Mucosa of descending colon (tissue), 3 donors: ENCODE measurements around the gene RXRA. TPM values are rescaled to one million over a fixed set of nuclear protein-coding genes. Genes with fewer than 3 reads are reported as not detected.

ENCODE experiments used
- ATAC-seq: fragments of 200-7000 bp; cut with Tn5 transposase; one replicate; pipeline ENCODE4 v1.9.1; 2020; ENCODE audit warnings: mild to moderate bottlenecking, moderate library complexity
- DNase-seq, 3 donors: peaks; one replicate each; pipeline ENCODE4 v3.0.0-alpha.2; 2020
- H3K36me3 ChIP-seq: fragments of 200-600 bp; one replicate; pipeline ENCODE4 v1.8.0; 2021; ENCODE audit warnings: low read depth, mild to moderate bottlenecking
- H3K4me1 ChIP-seq: fragments of 200-600 bp; one replicate; pipeline ENCODE4 v1.8.0; 2021; ENCODE audit warnings: low read depth, mild to moderate bottlenecking
- H3K4me3 ChIP-seq: fragments of 200-600 bp; one replicate; pipeline ENCODE4 v1.8.0; 2021; ENCODE audit warnings: mild to moderate bottlenecking
- H3K9me3 ChIP-seq: fragments of 200-600 bp; one replicate; pipeline ENCODE4 v1.8.0; 2021; ENCODE audit warnings: mild to moderate bottlenecking
- intact Hi-C, 2 donors: fragments of 100-400 bp; cut with DNase I in 1 of 2; cut with micrococcal nuclease in 1 of 2; formaldehyde crosslinking; loops; one replicate each; pipeline versions ENCODE4 v1.11.0 to v1.11.1; 2022; cut with DNase I, micrococcal nuclease
- total RNA-seq, 3 donors: library from RNA; stranded (reverse); fragmentation: NEBNext Ultra II Directional in 2 of 3; extraction: Animal tissue kit (Norgen Biotek cat#: 25700) in 2 of 3; gene quantifications; one replicate each; pipeline versions ENCODE4 v1.2.1 to v1.2.4, GENCODE V29; 2021 to 2023
- TF ChIP-seq, protein P1 (sequence below): fragments of 200-600 bp; IDR thresholded peaks from one replicate; pipeline ENCODE4 v1.8.0; 2022; ENCODE audit warnings: antibody characterized with exemption, mild to moderate bottlenecking
- donor health status: DM: no; HTN: no; CAD: no; lungs with moderate emphysema.
- donor health status: DM: no; HTN: no; CAD: no.
- donor health status: DM: no; HTN: yes; CAD: no.

RXRA gene
- total RNA-seq, 3 donors from 2014 or later, result 75.2 to 101 (median 85.3) TPM

DNA sequence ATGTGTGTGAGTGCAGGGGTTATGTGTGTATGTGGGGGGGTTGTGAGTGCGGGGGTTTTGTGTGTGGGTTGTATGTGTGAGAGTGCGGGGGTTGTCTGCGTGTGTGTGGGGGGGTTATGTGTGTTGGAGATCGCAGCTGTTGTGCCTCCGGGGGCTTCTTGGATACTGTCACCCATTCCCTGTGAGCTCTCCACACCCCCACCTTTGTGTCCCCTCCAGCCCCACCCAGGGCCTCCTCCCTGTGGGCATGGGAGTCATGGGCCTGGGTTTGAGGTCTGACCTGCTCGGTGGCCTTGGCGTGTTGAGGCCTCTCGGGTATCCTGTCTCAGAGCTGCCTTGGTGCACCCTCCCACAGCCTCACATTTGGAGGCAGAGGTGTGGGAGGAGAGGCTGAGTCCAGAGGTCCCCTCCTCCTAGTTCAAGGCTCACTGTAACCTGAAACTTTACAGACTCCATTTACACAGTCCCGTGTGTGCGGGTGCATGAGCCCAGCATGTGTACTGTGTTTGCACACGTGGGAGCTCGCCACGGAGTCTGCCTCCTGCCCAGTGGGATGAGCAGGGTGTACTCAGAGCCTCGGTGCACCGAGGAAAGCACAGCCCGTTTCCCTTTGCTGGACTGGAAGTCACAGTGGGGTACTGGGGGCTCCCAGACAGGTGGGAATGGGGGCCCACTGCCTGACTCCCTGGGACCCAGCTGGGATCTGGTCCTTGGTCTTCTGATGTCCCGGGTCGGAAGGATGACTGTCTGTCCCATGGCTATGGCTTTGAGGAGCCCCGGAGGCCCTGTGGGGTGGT is 43.4 kb downstream of the RXRA start:
- intact Hi-C loops, result no loop called here

DNA sequence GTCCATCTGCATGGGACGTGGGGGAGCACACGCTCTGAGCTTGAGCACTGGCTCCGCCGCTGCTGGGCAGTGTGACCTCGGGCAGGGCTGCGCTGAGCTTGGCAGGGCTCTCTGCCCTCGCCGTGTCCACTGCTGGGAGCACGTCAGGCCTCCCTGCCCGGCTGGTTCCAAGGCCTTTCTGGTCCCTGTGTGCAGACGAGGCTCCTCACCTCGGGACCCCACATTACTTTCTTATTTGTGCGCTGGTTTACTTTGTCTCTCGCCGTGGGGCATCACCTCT is 43.9 kb downstream of the RXRA start:
- ATAC-seq (no peak), DNase-seq (no peak)
- Histone ChIP-seq H3K9me3 (no peaks in the 10 kb centered on the region), H3K4me3 (no peak overlapping the region), H3K4me1 (peaks cover 56% of the 10 kb centered on the region), H3K36me3 (no peaks in the 10 kb centered on the region)
- TF ChIP-seq, protein P1, sequence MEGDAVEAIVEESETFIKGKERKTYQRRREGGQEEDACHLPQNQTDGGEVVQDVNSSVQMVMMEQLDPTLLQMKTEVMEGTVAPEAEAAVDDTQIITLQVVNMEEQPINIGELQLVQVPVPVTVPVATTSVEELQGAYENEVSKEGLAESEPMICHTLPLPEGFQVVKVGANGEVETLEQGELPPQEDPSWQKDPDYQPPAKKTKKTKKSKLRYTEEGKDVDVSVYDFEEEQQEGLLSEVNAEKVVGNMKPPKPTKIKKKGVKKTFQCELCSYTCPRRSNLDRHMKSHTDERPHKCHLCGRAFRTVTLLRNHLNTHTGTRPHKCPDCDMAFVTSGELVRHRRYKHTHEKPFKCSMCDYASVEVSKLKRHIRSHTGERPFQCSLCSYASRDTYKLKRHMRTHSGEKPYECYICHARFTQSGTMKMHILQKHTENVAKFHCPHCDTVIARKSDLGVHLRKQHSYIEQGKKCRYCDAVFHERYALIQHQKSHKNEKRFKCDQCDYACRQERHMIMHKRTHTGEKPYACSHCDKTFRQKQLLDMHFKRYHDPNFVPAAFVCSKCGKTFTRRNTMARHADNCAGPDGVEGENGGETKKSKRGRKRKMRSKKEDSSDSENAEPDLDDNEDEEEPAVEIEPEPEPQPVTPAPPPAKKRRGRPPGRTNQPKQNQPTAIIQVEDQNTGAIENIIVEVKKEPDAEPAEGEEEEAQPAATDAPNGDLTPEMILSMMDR, result no peak
- intact Hi-C loops, result no loop called here

More for the DNA sequence above, 43.4 kb downstream of the RXRA start:
- no peak for ATAC-seq
- no peaks in the 10 kb centered on the region for H3K36me3 ChIP-seq
- H3K4me3 ChIP-seq, result no peak overlapping the region
- H3K9me3 ChIP-seq, result no peaks in the 10 kb centered on the region
- H3K4me1 ChIP-seq, result peaks cover 56% of the 10 kb centered on the region
- DNase-seq, result no peak
- TF ChIP-seq, protein P1, result no peak

DNA sequence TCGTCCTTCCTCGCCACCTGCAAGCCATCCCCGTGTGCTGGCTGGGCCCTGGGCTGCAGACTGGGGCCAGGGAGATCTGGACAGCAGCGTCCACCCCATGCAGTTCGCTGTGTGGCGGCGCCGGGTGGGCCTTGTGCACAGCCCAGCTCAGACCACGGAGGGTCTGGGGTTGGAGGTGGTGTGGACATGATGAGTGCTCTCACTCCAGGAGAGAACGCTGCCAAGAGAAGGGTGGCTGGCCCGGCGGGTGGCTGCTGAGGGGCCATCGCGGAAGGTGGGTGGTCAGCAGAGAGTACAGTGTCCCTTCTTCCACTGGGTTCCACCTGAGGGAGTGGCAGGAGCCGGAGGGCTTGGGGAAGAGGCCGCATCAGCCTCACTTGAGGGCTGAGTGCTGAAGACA is 44.4 kb downstream of the RXRA start:
- H3K4me1 ChIP-seq, result peaks cover 56% of the 10 kb centered on the region
- H3K4me3 ChIP-seq, result no peak overlapping the region
- ATAC-seq (no peak), DNase-seq (no peak)
- H3K36me3 ChIP-seq, result no peaks in the 10 kb centered on the region
- TF ChIP-seq, protein P1, result no peak
- intact Hi-C loops, result no loop called here
- H3K9me3 ChIP-seq, result no peaks in the 10 kb centered on the region

DNA sequence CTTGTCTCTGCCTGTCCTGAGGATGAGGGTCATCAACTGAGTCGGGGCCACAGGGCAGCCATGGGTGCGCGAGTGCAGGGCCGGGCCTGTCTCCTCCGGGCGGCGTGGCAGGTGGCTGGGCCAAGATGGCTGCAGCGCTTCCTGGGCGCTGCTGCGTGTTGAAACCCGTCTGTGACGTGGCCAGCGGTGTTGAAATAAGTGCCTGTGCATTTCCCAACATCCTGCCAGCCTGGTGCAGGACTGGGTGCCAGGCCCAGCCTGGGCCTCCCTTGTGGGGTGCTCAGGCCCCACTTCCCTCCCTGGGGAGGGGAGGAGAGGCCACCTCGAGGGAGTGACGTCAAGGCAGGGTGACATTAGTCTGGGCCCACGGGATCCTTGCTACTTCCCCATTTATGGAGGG is 45.5 kb downstream of the RXRA start:
- H3K9me3 ChIP-seq, result no peaks in the 10 kb centered on the region
- H3K36me3 ChIP-seq, result no peaks in the 10 kb centered on the region
- ATAC-seq, result peak; percentile 17
- H3K4me1 ChIP-seq, result peaks cover 53% of the 10 kb centered on the region
- no peak overlapping the region for H3K4me3 ChIP-seq
- TF ChIP-seq, protein P1, result no peak
- intact Hi-C loops, result no loop called here
- DNase-seq, result peak in 1 of 3 donors; percentile 80

DNA sequence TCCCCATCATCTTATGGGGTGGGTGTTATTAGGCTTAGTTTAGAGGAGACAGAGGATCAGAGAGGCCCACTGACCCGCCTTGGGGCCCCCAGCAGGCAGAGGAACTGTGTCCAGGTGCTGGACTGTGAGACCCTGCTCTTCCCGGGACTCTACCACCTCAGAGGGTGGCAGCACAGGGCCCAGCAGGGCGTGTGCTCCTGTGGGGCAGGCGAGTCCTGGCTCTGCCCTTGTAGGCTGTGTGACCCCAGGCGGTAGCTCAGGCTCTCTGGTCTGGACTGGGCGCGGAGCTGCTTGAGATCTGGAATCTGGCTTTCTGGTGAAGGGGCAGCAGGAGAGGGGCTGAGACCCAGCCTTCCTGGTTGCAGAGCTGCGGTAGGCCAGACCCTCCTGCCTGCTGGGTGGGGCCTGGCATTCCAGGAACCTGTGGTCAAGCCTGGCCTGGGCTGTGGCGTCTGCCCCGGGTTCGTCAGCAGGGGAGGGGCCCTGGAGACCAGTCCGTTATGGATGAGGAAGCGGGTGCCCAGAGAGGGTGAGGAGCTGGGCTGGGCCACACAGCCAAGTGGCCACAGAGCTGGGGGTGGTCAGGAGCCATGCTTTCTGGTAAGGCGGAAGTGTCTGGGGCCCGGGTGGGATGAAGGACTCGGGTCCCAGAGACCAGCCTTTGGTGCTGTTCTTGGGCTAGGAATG is 46.5 kb downstream of the RXRA start:
- Histone ChIP-seq H3K4me3 (no peak overlapping the region), H3K9me3 (no peaks in the 10 kb centered on the region), H3K4me1 (peaks cover 60% of the 10 kb centered on the region), H3K36me3 (no peaks in the 10 kb centered on the region)
- peak; percentile 41 for ATAC-seq
- intact Hi-C loops, result no loop called here
- TF ChIP-seq, protein P1, result no peak
- peak in 1 of 3 donors; percentile 85 for DNase-seq
